SK-N-SH (cell line): ENCODE data around the gene CLTCL1. TPM values are rescaled to one million over a fixed set of nuclear protein-coding genes. Genes with fewer than 3 reads are reported as not detected.

ENCODE experiments used
- CTCF ChIA-PET: fragments of 300-600, 350-600 bp; formaldehyde crosslinking; extraction: SDS; loops from one replicate; lab custom pipeline; 2021; lab: Yijun Ruan, JAX
- POLR2A ChIA-PET: fragments of 350-600 bp; sonication (Branson Sonifier 250); formaldehyde crosslinking; extraction: SDS; loops from one replicate; lab custom pipeline; 2020; ENCODE audit warnings: antibody characterized with exemption, inconsistent platforms; lab: Yijun Ruan, JAX
- DNase-seq: peaks from one replicate; pipeline ENCODE4 v3.0.0; 2012
- H2AFZ ChIP-seq: fragments of 200-600 bp; sonication (generic); 2 replicates; pipeline ENCODE4 v1.8.1; 2016; ENCODE audit warnings: antibody characterized with exemption, mild to moderate bottlenecking, low read depth
- H3F3A ChIP-seq: fragments of 200-600 bp; sonication (generic); replicated peaks from 2 replicates; pipeline ENCODE3; 2016; ENCODE audit warnings: antibody characterized with exemption, mild to moderate bottlenecking; ENCODE audit not compliant: insufficient read depth
- H3K27ac ChIP-seq, 2 experiments: fragments of 200-500 bp in 1 of 2; fragments of 200-600 bp in 1 of 2; sonication (Bioruptor generic) in 1 of 2; sonication (generic), shearing (Covaris generic) in 1 of 2; 2 replicates each; pipeline versions ENCODE4 v1.5.1 to v1.6.1; 2014 to 2016; ENCODE audit warnings: low read depth in 2 of 2, inconsistent platforms in 1 of 2, low read length in 1 of 2, mild to moderate bottlenecking in 1 of 2, mixed read lengths in 1 of 2
- H3K27me3 ChIP-seq: fragments of 200-600 bp; sonication (generic), shearing (Covaris generic); 2 replicates; pipeline ENCODE4 v1.6.1; 2016; ENCODE audit warnings: mixed run types; ENCODE audit not compliant: insufficient read depth
- H3K36me3 ChIP-seq, 2 experiments: fragments of 200-500 bp in 1 of 2; fragments of 200-600 bp in 1 of 2; sonication (Bioruptor generic) in 1 of 2; sonication (generic) in 1 of 2; replicated peaks in 1 of 2; 2 replicates each; pipeline versions ENCODE3 to v1.5.1; 2014 to 2016; ENCODE audit warnings: low read length in 1 of 2, mild to moderate bottlenecking in 1 of 2; ENCODE audit not compliant: insufficient read depth in 2 of 2, control insufficient read depth in 1 of 2
- H3K4me1 ChIP-seq, 2 experiments: fragments of 200-500 bp in 1 of 2; fragments of 200-600 bp in 1 of 2; sonication (Bioruptor generic) in 1 of 2; sonication (generic), shearing (Covaris generic) in 1 of 2; 2 replicates each; pipeline versions ENCODE4 v1.5.1 to v1.6.1; 2014 to 2016; ENCODE audit warnings: low read depth in 1 of 2, low read length in 1 of 2, mixed run types in 1 of 2; ENCODE audit not compliant: insufficient read depth in 2 of 2, control insufficient read depth in 1 of 2
- H3K4me2 ChIP-seq: fragments of 200-600 bp; sonication (generic), shearing (Covaris generic); 2 replicates; pipeline ENCODE4 v1.6.1; 2017; ENCODE audit warnings: mixed run types
- H3K4me3 ChIP-seq, 2 experiments: fragments of 200-500 bp in 1 of 2; fragments of 200-600 bp in 1 of 2; sonication (Bioruptor generic) in 1 of 2; sonication (generic), shearing (Covaris generic) in 1 of 2; 2 replicates each; pipeline versions ENCODE4 v1.5.1 to v1.8.1; 2014 to 2016; ENCODE audit warnings: low read depth in 2 of 2, inconsistent platforms in 1 of 2, low read length in 1 of 2, mild to moderate bottlenecking in 1 of 2, mixed read lengths in 1 of 2, moderate library complexity in 1 of 2
- H3K79me2 ChIP-seq: fragments of 200-600 bp; sonication (generic); 2 replicates; pipeline ENCODE4 v1.8.1; 2017; ENCODE audit warnings: mild to moderate bottlenecking; ENCODE audit not compliant: insufficient read depth
- H3K9ac ChIP-seq: fragments of 200-600 bp; sonication (generic); 2 replicates; pipeline ENCODE4 v1.6.1; 2017; ENCODE audit warnings: mixed run types
- H3K9me2 ChIP-seq: fragments of 200-600 bp; sonication (generic); 2 replicates; pipeline ENCODE4 v1.6.1; 2017; ENCODE audit warnings: mixed run types
- H3K9me3 ChIP-seq: fragments of 200-600 bp; sonication (generic); 2 replicates; pipeline ENCODE4 v1.6.1; 2017; ENCODE audit warnings: mixed run types, mild to moderate bottlenecking, moderate library complexity
- H4K20me1 ChIP-seq: fragments of 200-600 bp; sonication (generic); 2 replicates; pipeline ENCODE4 v1.6.1; 2017; ENCODE audit warnings: mild to moderate bottlenecking, mixed run types; ENCODE audit not compliant: insufficient read depth
- ELF1 ChIP-seq: IDR thresholded peaks from 2 replicates; pipeline ENCODE4 v1.4.0; 2012
- FOSL2 ChIP-seq: IDR thresholded peaks from 2 replicates; pipeline ENCODE4 v1.4.0; 2012; ENCODE audit warnings: low read depth, mild to moderate bottlenecking, moderate library complexity, borderline replicate concordance
- FOXJ3 ChIP-seq: sonication (generic); formaldehyde crosslinking; IDR thresholded peaks from 2 replicates; pipeline ENCODE4 v1.5.1; 2020; ENCODE audit warnings: mild to moderate bottlenecking, missing genetic modification reagents
- FOXM1 ChIP-seq: IDR thresholded peaks from 2 replicates; pipeline ENCODE4 v1.4.0; 2012; ENCODE audit warnings: low read depth, mild to moderate bottlenecking
- GATA2 ChIP-seq: sonication (generic); formaldehyde crosslinking; IDR thresholded peaks from 2 replicates; pipeline ENCODE4 v1.5.0; 2020; ENCODE audit warnings: mild to moderate bottlenecking, missing genetic modification reagents
- MEF2A ChIP-seq: IDR thresholded peaks from 2 replicates; pipeline ENCODE4 v1.4.0; 2012; ENCODE audit warnings: low read depth, borderline replicate concordance
- RAD21 ChIP-seq: IDR thresholded peaks from 2 replicates; pipeline ENCODE4 v1.6.1; 2012; ENCODE audit warnings: mild to moderate bottlenecking, low read length
- RCOR1 ChIP-seq: fragments of 150-350 bp; IDR thresholded peaks from 2 replicates; pipeline ENCODE4 v1.6.1; 2017; ENCODE audit warnings: antibody characterized with exemption, low read length
- RFX5 ChIP-seq: IDR thresholded peaks from 2 replicates; pipeline ENCODE4 v1.6.1; 2012; ENCODE audit warnings: mild to moderate bottlenecking, improper control_type of control experiment, low read length
- SIN3A ChIP-seq: IDR thresholded peaks from 2 replicates; pipeline ENCODE4 v1.6.1; 2012; ENCODE audit warnings: low read depth, mild to moderate bottlenecking, low read length, moderate library complexity, borderline replicate concordance
- YY1 ChIP-seq: IDR thresholded peaks from 2 replicates; pipeline ENCODE4 v1.4.0; 2012; ENCODE audit warnings: low read depth, mild to moderate bottlenecking
- WGBS: methylation state at CpG from one replicate; pipeline ENCODE4 v1.1.6; 2017; ENCODE audit warnings: low lambda C conversion rate; 5-methylcytosine and 5-hydroxymethylcytosine counted together
- polyA plus RNA-seq, 3 experiments: library from polyadenylated mRNA; depleted of rRNA; stranded (reverse); fragments of >200 nt; gene quantifications; 2 replicates each; pipeline ENCODE4 v1.2.3, GENCODE V29; 2012
- TF ChIP-seq, protein P1 (sequence below): IDR thresholded peaks from 2 replicates; pipeline ENCODE4; 2012
- TF ChIP-seq, protein P2 (sequence below): fragments of 150-350 bp; IDR thresholded peaks from 2 replicates; pipeline ENCODE4 v1.6.1; 2016; ENCODE audit warnings: mild to moderate bottlenecking, low read depth, low read length
- TF ChIP-seq, protein P3 (sequence below): IDR thresholded peaks from 2 replicates; pipeline ENCODE4 v1.4.0; 2012; ENCODE audit warnings: low read depth
- TF ChIP-seq, protein P4 (sequence below): IDR thresholded peaks from 2 replicates; pipeline ENCODE4 v1.6.1; 2012; ENCODE audit warnings: mild to moderate bottlenecking, low read depth, low read length, moderate library complexity
- TF ChIP-seq, protein P5 (sequence below): fragments of 200-600 bp; sonication (generic); IDR thresholded peaks from 2 replicates; pipeline ENCODE4 v1.6.1; 2017; ENCODE audit warnings: antibody characterized with exemption, mild to moderate bottlenecking, moderate library complexity

The CLTCL1 gene
- polyA plus RNA-seq, 1 of the 3 experiments (the other 2 are of a cell fraction), result 6.7 TPM

DNA sequence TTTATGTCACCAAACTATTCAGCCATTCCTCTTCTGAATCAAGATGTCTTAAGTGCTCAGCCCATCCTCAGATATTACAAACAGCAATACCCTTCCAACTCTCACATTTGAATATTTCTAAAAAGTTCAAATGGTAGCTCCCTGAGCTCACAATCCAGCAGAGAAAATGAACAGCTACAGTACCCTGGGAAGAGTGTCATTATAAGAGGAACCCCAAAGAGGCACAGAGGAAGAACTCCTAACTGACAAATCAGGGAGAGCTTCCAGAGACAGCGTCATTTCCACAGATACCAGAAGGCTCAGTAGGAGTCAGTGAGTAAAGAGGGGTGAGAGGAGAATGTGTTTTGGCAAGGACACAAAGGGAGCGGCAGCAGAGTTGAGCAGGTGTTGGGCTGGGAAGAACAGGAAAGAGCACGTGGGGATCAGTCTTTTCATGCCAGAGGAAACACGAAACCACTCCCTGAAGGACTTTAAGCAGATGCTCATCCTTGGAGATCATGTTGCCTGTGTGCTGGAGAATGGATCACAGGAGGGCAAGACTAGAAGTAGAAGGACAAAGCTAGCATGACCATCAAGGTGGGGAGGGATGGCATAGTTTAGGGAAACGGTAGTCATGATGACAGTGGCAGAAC lies 4.3 kb downstream of the CLTCL1 start:
- Histone ChIP-seq H3K79me2 (peaks cover 50% of the 10 kb centered on the region; the same call in 1 of the 2 replicates), H3K4me3 (no peak overlapping the region), H3K9me2 (no peaks in the 10 kb centered on the region), H3F3A (peaks cover 19% of the 10 kb centered on the region), H3K9ac (no peak overlapping the region), H4K20me1 (no peaks in the 10 kb centered on the region), H3K4me1 (peaks cover 8 to 32% of the 10 kb centered on the region in 2 experiments), H3K9me3 (no peaks in the 10 kb centered on the region), H3K36me3 (no peaks in the 10 kb centered on the region), H2AFZ (no peak overlapping the region), H3K27me3 (no peaks in the 10 kb centered on the region), H3K27ac (peak overlapping the region in 1 of 2 experiments; percentile 22; a peak in 1 of 4 replicates), H3K4me2 (peak overlapping the region; percentile 51; the same call in 1 of the 2 replicates)
- POLR2A ChIA-PET, result no interaction called here
- 83% methylated on average over 5 of the region's 5 CpGs for WGBS
- no peak for DNase-seq
- no peak for TF ChIP-seq SIN3A
- TF ChIP-seq RAD21, result no peak
- no peak for TF ChIP-seq FOXJ3 (CRISPR knock-in tag)
- TF ChIP-seq, protein P1, sequence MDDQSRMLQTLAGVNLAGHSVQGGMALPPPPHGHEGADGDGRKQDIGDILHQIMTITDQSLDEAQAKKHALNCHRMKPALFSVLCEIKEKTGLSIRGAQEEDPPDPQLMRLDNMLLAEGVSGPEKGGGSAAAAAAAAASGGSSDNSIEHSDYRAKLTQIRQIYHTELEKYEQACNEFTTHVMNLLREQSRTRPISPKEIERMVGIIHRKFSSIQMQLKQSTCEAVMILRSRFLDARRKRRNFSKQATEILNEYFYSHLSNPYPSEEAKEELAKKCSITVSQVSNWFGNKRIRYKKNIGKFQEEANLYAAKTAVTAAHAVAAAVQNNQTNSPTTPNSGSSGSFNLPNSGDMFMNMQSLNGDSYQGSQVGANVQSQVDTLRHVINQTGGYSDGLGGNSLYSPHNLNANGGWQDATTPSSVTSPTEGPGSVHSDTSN, result no peak
- TF ChIP-seq YY1, result no peak
- no peak for TF ChIP-seq MEF2A
- TF ChIP-seq, protein P2, sequence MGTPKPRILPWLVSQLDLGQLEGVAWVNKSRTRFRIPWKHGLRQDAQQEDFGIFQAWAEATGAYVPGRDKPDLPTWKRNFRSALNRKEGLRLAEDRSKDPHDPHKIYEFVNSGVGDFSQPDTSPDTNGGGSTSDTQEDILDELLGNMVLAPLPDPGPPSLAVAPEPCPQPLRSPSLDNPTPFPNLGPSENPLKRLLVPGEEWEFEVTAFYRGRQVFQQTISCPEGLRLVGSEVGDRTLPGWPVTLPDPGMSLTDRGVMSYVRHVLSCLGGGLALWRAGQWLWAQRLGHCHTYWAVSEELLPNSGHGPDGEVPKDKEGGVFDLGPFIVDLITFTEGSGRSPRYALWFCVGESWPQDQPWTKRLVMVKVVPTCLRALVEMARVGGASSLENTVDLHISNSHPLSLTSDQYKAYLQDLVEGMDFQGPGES, result no peak
- TF ChIP-seq, protein P3, sequence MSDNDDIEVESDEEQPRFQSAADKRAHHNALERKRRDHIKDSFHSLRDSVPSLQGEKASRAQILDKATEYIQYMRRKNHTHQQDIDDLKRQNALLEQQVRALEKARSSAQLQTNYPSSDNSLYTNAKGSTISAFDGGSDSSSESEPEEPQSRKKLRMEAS, result no peak
- CTCF ChIA-PET, result interaction anchor here (0.9 to 2.3 kb wide), 8 partner anchors 11 to 343 kb away, joined by 3 to 10 read pairs (median 4); partner anchors contain the start of genes ESS2 and SLC25A1

DNA sequence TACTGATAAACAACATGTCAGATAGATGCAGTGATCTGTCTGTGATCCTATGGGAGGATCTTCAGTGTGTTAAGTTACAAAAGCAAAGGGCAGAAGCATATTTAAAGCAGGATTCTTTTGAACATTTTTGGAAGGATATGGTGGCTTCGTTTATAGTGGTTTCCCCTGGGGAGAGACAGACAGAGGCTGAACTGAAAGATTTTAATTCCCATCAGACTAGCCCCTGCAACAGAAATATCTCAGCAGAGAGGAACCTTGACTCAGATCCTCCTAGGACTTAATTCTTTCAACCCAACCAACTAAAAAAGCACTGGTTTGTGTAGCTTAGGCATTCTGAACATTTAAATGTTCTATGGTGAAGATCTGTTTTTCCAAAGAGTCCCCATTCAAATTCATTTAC lies 5.7 kb downstream of the CLTCL1 start:
- Histone ChIP-seq H3K4me3 (no peak overlapping the region), H3K9me2 (no peaks in the 10 kb centered on the region), H2AFZ (no peak overlapping the region), H3F3A (peaks cover 19% of the 10 kb centered on the region), H3K36me3 (no peaks in the 10 kb centered on the region), H3K79me2 (peaks cover 53% of the 10 kb centered on the region; the same call in 1 of the 2 replicates), H3K4me1 (peaks cover 6 to 32% of the 10 kb centered on the region in 2 experiments), H4K20me1 (no peaks in the 10 kb centered on the region), H3K9ac (peak overlapping the region; percentile 11; the same call in 1 of the 2 replicates), H3K4me2 (peak overlapping the region; percentile 61), H3K9me3 (no peaks in the 10 kb centered on the region), H3K27me3 (no peaks in the 10 kb centered on the region), H3K27ac (peak overlapping the region; percentile 7 to 71; a peak in 3 of 4 replicates)
- CTCF ChIA-PET, result interaction anchor here (1.1 to 1.3 kb wide), 2 partner anchors 13 to 106 kb away, joined by 3 read pairs; no protein-coding TSS in a partner anchor
- WGBS, result 60% methylated on average over 1 of the region's 1 CpG
- POLR2A ChIA-PET, result interaction anchor here (0.7 kb wide), 1 partner anchor 193 kb away, joined by 3 read pairs; the partner anchor contains the start of gene UFD1
- TF ChIP-seq RFX5 (no peak), GATA2 (no peak), RAD21 (no peak), MEF2A (no peak), FOXJ3 (CRISPR knock-in tag) (no peak), FOSL2 (no peak), FOXM1 (no peak), ELF1 (no peak), RCOR1 (no peak)
- TF ChIP-seq, protein P1, result no peak
- TF ChIP-seq, protein P4, sequence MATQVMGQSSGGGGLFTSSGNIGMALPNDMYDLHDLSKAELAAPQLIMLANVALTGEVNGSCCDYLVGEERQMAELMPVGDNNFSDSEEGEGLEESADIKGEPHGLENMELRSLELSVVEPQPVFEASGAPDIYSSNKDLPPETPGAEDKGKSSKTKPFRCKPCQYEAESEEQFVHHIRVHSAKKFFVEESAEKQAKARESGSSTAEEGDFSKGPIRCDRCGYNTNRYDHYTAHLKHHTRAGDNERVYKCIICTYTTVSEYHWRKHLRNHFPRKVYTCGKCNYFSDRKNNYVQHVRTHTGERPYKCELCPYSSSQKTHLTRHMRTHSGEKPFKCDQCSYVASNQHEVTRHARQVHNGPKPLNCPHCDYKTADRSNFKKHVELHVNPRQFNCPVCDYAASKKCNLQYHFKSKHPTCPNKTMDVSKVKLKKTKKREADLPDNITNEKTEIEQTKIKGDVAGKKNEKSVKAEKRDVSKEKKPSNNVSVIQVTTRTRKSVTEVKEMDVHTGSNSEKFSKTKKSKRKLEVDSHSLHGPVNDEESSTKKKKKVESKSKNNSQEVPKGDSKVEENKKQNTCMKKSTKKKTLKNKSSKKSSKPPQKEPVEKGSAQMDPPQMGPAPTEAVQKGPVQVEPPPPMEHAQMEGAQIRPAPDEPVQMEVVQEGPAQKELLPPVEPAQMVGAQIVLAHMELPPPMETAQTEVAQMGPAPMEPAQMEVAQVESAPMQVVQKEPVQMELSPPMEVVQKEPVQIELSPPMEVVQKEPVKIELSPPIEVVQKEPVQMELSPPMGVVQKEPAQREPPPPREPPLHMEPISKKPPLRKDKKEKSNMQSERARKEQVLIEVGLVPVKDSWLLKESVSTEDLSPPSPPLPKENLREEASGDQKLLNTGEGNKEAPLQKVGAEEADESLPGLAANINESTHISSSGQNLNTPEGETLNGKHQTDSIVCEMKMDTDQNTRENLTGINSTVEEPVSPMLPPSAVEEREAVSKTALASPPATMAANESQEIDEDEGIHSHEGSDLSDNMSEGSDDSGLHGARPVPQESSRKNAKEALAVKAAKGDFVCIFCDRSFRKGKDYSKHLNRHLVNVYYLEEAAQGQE, result no peak
- TF ChIP-seq, protein P5, sequence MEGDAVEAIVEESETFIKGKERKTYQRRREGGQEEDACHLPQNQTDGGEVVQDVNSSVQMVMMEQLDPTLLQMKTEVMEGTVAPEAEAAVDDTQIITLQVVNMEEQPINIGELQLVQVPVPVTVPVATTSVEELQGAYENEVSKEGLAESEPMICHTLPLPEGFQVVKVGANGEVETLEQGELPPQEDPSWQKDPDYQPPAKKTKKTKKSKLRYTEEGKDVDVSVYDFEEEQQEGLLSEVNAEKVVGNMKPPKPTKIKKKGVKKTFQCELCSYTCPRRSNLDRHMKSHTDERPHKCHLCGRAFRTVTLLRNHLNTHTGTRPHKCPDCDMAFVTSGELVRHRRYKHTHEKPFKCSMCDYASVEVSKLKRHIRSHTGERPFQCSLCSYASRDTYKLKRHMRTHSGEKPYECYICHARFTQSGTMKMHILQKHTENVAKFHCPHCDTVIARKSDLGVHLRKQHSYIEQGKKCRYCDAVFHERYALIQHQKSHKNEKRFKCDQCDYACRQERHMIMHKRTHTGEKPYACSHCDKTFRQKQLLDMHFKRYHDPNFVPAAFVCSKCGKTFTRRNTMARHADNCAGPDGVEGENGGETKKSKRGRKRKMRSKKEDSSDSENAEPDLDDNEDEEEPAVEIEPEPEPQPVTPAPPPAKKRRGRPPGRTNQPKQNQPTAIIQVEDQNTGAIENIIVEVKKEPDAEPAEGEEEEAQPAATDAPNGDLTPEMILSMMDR, result no peak
- DNase-seq, result no peak
